Measurements from ENCODE around the gene CEP112.
"Not testable (repeated sequence)": the region's sequence is repeated elsewhere in the genome, so short reads cannot be mapped to it uniquely, and the experiment has no call there.

CEP112 gene

DNA sequence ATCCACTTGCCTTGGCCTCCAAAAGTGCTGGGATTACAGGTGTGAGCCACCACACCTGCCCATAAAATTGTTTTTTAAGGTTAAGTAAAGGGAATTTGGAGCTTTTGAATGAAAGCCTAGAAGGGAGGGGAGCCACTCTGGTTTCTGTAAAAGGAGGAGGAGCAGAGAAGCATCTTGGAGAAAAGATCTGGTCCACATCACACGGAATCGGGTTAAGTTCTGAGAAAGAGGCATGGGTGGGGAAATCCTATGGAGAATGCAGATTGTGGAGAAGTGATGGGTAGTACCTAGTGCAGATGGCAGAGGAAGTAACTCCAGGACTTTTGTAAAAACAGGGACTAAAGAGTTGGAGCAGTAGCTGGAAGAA, 18.3 kb upstream of the CEP112 start:
- no peak for DNase-seq

GRCh38 chr17:66207936-66208335, 16.0 kb upstream of the CEP112 start:
- no peak for DNase-seq

- no peak for DNase-seq
Measured at GRCh38 chr17:66203274-66204015, 11.5 kb upstream of the CEP112 start.

GRCh38 chr17:66200685-66201092, 8.8 kb upstream of the CEP112 start:
- no peak for DNase-seq

DNA sequence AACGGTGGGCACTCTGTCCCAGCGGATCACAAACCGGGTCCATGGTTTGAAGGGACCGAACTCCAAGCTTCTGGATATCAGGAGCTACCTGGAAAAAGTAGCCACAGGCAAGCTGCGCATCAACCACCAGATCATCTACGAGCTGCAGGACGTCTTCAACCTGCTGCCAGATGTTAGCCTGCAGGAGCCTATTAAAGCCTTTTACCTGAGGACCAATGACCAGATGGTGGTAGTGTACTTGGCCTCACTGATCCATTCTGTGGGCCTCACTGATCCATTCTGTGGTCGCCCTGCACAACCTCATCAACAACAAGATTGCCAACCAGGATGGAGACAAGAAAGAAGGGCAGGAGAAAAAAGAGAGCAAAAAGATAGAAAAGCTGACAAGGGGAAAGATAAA, 6.3 kb upstream of the CEP112 start:
- DNase-seq = no peak

DNA sequence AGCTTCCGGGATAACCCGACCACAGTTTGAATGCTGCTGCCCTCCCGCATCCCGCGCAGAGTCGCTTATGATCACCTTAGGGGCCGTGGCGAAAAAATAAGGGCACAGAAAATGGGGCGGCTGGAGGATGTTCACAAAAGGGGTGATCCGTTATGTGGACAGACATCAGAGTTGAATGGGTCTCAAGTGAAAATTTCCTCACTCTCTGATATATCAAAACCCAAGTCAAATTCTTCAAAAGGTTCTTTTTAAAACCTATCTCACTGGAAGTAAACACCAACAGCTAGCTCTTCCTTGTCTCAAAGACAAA, 400 bp upstream of the CEP112 start:
- DNase-seq = no peak

DNA sequence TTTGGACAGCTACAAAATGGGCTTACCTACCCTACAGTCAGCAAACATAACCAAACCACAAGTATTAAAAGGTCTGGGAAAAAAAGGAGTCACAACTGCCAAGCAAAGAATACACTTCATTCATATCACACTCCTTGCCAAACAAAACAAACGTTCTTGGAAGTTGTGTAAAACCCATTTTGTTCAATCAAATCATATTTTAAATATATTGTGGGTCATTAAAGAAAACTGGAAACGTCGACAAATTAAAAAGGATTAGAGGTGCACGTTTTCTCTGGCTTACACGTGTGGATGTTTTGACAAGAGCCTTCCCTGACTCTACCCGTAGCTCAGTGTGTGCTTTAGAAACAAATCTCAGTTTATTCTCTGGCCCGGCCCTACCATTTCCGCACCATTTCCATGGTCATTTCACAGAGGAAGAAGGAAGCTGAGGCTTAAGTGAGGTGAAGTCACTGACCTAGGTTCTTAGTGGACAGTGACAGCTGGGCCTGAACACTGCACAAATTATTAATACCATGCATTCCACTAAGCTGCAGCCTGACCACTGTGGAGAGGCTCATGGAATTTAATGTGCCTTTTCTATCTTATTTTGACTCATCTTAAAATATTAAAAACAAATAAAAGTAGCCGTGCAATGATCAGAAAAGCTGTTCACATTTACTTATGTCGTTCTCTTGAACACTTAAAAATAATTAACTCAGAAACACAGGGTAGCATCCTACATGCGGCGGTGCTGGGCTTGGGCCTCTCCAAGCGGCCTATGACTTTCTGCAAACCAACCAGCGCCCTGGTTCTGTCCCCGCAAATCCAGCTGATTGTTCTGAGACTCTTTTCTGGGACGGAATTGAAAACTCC, 968 bp downstream of the CEP112 start:
- DNase-seq = no peak

- no peak for DNase-seq
Measured at GRCh38 chr17:66187718-66188117, 4.2 kb downstream of the CEP112 start.

DNA sequence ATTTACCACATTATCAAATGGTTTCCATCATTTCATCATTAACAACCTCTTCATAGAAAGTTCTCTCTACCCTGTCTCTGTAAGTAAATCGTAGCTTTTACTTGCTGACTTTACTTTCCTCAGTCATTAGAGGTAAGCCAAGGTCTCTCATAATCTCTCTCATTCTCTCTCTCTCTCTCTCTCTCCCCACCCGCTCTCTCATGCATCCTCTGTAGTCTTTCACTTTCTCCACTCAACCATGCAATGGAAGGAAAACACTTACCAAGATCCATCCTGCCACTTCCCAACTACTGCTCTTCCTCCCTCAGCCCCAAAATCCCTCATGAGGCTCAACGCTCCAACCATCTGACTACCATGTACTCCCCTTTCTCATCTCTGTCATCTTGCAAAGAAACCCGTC, 6.1 kb downstream of the CEP112 start:
- DNase-seq = no peak

GRCh38 chr17:66184392-66184791, 7.5 kb downstream of the CEP112 start:
- DNase-seq = no peak

- DNase-seq = no peak
Measured at GRCh38 chr17:66183529-66183928, 8.4 kb downstream of the CEP112 start.

DNA sequence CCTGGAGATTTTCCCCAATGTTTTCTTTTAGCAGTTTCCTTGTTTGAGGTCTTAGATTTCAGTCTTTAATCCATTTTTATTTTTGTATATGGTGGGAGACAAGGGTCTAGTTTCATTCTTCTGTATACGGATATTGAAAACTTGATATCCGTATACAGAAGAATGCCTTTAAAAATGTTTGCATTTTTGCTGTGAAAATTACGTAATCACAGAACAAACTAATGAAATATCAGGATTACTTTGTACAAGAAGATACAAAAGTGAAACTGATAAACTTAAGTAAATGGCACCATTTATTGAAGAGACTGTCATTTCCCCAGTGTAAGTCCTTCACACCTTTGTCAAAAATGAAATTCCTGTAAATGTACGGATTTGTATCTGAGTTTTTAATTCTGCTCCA, 13.3 kb downstream of the CEP112 start:
- DNase-seq = no peak

GRCh38 chr17:66177048-66177447, 14.9 kb downstream of the CEP112 start:
- no peak for DNase-seq

- DNase-seq = no peak
Measured at GRCh38 chr17:66175892-66176291, 16.0 kb downstream of the CEP112 start.

DNA sequence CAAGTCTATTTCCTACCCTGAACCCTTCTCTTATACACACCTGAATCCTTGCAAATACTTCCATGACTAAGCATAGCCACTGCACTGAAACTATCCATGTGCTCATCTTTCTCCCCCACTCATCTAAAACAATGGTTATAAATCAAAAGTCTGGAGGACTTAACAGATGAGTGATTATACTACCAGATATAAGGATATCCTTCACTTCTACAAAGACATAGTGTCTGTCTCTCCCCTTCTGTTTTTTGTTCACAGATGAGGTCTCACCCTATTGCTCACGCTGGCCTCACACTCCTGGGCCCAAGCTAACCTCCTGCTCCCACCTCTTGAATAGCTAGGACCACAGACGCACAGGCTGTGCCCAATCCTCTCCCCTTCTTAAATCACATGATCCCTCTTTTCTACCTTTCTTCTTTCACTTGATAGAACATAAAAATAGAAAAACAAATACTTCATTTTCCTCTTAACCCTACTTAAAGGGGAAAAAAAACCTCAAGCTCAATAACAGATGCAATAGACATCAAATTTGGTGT, 19.2 kb downstream of the CEP112 start:
- DNase-seq = no peak

DNA sequence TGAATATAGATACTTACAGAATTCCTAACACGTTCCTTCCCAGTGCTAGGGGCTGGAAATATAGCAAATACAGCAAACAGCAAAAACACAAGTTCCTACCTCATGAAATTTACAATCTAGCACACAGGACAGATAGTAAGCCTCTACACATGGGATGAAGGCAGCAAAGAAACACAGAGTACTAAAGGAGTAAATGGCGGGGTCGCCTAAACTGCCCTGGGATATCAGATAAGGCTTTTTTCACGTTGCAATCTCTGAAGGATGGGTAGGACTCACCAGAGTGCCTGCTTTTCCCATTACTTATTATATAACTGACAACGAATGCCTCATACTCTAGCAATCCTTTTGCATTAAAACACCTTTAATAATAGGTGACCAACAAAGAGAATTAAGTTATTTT, 19.8 kb downstream of the CEP112 start:
- no peak for DNase-seq

DNA sequence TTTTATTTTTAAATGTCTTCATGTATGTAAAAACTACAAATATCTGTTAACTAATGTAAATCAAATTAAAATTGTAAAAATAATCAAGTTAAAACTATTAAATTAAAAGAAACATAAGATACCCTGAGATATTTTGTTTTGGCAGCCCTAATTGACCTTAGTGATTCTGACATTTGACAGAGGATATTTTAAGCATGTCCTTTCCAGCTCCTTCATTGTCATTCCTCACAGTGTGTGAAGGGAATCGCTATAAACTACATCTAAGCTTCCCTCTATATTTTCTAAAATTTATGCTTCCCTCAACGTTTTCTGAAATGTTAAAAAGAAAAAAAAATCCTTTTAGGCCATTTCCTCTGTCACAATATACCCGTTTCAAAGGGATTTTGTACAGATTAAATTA, 20.2 kb downstream of the CEP112 start:
- DNase-seq = no peak

DNA sequence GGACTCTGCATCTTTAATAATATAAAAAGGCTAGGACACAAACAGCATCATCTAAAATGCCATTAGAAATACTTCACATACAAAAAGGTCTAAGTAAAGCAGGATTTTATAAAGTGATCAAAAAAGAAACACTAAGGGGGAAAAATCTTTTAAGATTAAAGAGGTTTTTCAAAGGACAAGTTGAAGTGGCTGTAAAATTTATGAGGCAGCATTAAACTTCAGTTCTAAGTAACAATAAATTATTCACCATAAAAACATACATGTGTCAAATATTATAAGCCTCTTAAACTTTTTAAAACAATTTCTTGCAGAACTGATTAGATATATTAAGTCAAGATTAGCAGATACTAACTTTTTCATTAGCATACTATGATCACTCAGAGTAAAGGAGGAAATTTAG, 20.8 kb downstream of the CEP112 start:
- no peak for DNase-seq

DNA sequence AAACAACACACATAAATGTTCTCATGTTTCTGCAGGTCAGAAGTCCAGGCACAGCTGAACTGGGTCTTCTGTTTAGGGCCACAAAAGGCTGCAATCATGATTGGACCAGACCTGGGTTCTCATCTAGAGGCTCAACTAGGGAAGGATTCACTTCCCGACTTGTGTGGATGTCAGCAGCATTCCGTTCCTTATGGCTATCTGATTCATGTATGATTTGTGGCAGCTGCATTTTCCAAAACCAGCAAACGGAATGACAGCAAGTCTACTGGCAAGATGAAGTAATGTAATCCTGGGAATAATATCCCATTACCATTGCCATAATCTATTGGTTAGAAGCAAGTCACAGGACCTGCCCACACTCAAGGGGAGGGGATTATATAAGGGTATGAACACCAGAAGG, 22.1 kb downstream of the CEP112 start:
- no peak for DNase-seq

DNA sequence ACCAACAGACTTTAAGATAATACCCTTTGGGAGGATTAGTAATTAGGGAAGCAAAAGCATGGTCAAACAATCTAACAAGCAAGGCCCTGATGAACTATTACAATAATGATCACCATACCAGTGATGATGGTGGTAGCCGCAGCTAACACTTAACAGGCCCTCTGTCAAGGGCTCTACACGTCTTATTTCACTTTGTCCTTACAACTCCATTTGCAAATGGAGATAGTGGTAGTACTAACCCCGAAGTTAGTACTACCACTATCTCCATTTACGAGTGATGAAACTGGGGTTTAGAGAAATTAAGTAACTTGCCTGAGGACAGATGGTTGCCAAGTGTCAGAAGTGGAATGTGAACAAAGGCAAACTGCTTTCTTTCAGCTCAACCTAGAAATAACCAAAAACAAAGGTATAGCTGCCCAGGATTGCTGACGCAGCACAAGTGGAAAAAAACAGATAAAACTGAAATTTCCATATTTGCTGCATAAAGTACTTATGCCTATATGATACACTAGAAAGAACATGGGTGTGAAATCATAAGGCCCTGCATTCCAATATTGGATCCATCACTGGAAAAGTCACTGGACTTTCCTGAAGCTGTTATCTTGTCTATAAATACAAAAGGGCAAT, 24.6 kb downstream of the CEP112 start:
- no peak for DNase-seq

GRCh38 chr17:66165537-66166123, 26.3 kb downstream of the CEP112 start:
- DNase-seq = no peak

DNA sequence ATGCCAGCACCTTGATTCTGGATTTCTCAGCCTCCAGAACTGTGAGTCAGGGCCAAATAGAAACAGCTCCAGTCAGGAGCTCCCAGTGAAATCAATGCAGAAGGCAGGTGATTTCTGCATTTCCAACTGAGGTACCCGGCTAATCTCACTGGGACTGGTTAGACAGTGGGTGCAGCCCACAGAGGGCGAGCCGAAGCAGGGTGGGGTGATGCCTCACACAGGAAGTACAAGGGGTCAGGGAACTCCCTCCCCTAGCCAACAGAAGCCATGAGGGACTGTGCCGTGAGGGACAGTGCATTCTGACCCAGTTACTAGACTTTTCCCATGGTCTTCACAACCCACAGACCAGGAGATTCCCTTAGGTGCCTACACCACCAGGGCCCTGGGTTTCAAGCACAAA, 36.9 kb downstream of the CEP112 start:
- DNase-seq = not testable (repeated sequence)

DNA sequence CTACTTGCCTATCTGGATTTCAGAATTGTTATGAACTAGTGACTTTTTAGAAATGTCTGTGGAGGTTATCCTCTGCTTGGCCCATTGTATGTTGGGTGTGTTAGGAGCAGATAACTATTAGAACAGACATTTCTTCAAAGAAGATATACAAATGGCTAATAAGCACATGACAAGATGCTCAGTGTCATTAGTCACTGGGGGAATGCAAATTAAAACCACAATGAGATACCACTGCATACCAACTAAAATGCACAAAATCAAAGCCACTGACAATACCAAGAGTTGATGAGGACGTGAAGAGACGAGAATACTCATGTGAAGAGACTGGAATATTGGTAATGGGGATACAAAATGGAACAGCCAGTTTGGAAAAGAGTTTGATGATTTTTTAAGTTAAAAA, 39.2 kb downstream of the CEP112 start:
- DNase-seq = no peak

GRCh38 chr17:66150708-66151107, 41.2 kb downstream of the CEP112 start:
- no peak for DNase-seq
